GM23248 (cell line): Measurements from ENCODE around the gene UBN1. TPM values are rescaled to one million over a fixed set of nuclear protein-coding genes. Genes with fewer than 3 reads are reported as not detected.

Experiments used
- DNase-seq: peaks from one replicate; pipeline ENCODE4 v3.0.0-alpha.2; 2015
- H2AFZ ChIP-seq: fragments of 200-600 bp; sonication (generic); 2 replicates; pipeline ENCODE4 v1.6.1; 2016; ENCODE audit warnings: antibody characterized with exemption
- H3F3A ChIP-seq: fragments of 200-600 bp; sonication (generic); 2 replicates; pipeline ENCODE4 v1.6.1; 2016; ENCODE audit warnings: mild to moderate bottlenecking, antibody characterized with exemption, mixed run types; ENCODE audit not compliant: insufficient read depth
- H3K27ac ChIP-seq: fragments of 200-600 bp; sonication (generic); 2 replicates; pipeline ENCODE4 v1.5.1; 2016; ENCODE audit warnings: mild to moderate bottlenecking
- H3K27me3 ChIP-seq: fragments of 200-600 bp; sonication (generic); replicated peaks from 2 replicates; pipeline ENCODE4 v1.6.1; 2016; ENCODE audit warnings: mild to moderate bottlenecking; ENCODE audit not compliant: insufficient read depth
- H3K36me3 ChIP-seq: fragments of 200-600 bp; sonication (generic); 2 replicates; pipeline ENCODE4 v1.6.1; 2016; ENCODE audit warnings: low read depth, mild to moderate bottlenecking
- H3K4me1 ChIP-seq: fragments of 200-600 bp; sonication (generic); 2 replicates; pipeline ENCODE4 v1.6.1; 2016; ENCODE audit warnings: mild to moderate bottlenecking; ENCODE audit not compliant: insufficient read depth
- H3K4me2 ChIP-seq: fragments of 200-600 bp; sonication (generic); one replicate; pipeline ENCODE4 v1.6.1; 2016; ENCODE audit warnings: mild to moderate bottlenecking; ENCODE audit not compliant: unreplicated experiment
- H3K4me3 ChIP-seq: fragments of 200-600 bp; sonication (generic); 2 replicates; pipeline ENCODE4 v1.5.1; 2016; ENCODE audit warnings: mild to moderate bottlenecking
- H3K79me2 ChIP-seq: fragments of 200-600 bp; sonication (generic); 2 replicates; pipeline ENCODE4 v1.6.1; 2016; ENCODE audit warnings: mild to moderate bottlenecking; ENCODE audit not compliant: insufficient read depth
- H3K9ac ChIP-seq: fragments of 200-600 bp; sonication (generic); 2 replicates; pipeline ENCODE4 v1.6.1; 2016; ENCODE audit warnings: mild to moderate bottlenecking
- H3K9me2 ChIP-seq: fragments of 200-600 bp; sonication (generic); 2 replicates; pipeline ENCODE4 v1.6.1; 2016; ENCODE audit warnings: mixed run types, mild to moderate bottlenecking, moderate library complexity; ENCODE audit not compliant: insufficient read depth
- H3K9me3 ChIP-seq: fragments of 200-600 bp; sonication (generic); one replicate; pipeline ENCODE4 v1.6.1; 2017; ENCODE audit warnings: low read depth
- H4K20me1 ChIP-seq: fragments of 200-600 bp; sonication (generic); 2 replicates; pipeline ENCODE4 v1.6.0; 2016; ENCODE audit not compliant: insufficient read depth
- EZH2 ChIP-seq: fragments of 200-600 bp; sonication (generic); IDR thresholded peaks from 2 replicates; pipeline ENCODE4 v1.6.1; 2018; ENCODE audit warnings: antibody characterized with exemption, mild to moderate bottlenecking; ENCODE audit not compliant: insufficient read depth, poor library complexity, severe bottlenecking
- EZH2phosphoT487 ChIP-seq: fragments of 200-600 bp; sonication (generic); IDR thresholded peaks from 2 replicates; pipeline ENCODE4 v1.6.1; 2018; ENCODE audit warnings: antibody characterized with exemption, moderate library complexity, mild to moderate bottlenecking, low read depth; ENCODE audit not compliant: insufficient read depth
- WGBS, 2 experiments: methylation state at CpG; one replicate each; pipeline ENCODE4 v1.1.6; 2015 to 2017; ENCODE audit warnings: low lambda C conversion rate in 2 of 2, low coverage in 1 of 2; ENCODE audit errors: missing lambda C conversion rate in 2 of 2; 5-methylcytosine and 5-hydroxymethylcytosine counted together
- in situ Hi-C: fragments of 300-500 bp; cut with MboI; formaldehyde crosslinking; loops from 2 replicates; pipeline ENCODE4 v1.15.0; 2020
- polyA plus RNA-seq: library from polyadenylated mRNA; unstranded; fragments of >200 nt; fragmentation: Nextera tagmentation; extraction: Ambion mirVana; gene quantifications from 2 replicates; pipeline ENCODE4 v1.2.1, GENCODE V29; 2016
- total RNA-seq: library from RNA; depleted of rRNA; stranded (reverse); fragments of >200 nt; shearing (Covaris generic); gene quantifications from 2 replicates; pipeline ENCODE4 v1.2.3, GENCODE V29; 2014

UBN1 gene
- total and polyA plus RNA-seq, 2 experiments from 2014 or later: 9.9 to 16.4 TPM

DNA sequence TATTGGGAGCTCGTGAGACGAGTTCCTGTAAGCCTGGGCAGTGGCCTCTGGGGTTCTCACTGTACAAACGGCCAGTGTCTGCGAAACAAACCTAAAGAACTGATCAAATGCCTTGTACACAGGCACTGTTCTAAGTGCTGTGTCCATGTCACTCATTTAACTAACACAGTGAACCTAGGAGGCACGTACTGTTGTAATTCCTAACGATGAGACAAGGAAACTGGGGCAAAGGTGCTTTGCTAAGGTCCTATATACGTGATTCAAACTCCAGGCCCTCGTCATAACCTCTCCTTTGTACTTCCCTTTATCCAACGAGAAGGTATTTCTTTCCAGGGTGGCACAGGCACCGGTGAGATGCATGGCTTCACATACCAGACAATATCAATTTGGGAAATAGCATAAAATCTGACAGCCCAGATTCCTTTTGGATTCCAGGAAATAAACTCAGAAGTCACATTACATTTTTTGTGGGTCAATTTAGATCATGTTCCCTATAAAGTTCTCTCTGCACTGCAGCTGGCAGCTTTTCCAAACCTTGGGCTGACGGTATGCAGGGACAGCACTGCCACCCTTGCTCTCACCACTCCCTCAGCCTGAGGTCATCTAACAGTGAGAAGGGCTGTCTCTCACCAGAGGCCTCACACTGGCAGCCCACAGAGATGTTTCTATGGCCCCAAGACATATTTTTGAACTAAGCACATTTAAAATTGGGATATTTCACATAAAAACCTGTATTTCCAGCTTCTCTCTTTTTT is 18.5 kb upstream of the UBN1 start:
- H2AFZ ChIP-seq: no peak overlapping the region
- H3K9ac ChIP-seq: no peak overlapping the region
- no peak for DNase-seq
- no peak overlapping the region for H3K4me2 ChIP-seq
- H3F3A ChIP-seq: no peaks in the 10 kb centered on the region
- H4K20me1 ChIP-seq: no peaks in the 10 kb centered on the region
- no peaks in the 10 kb centered on the region for H3K9me2 ChIP-seq
- in situ Hi-C loops: no loop called here
- no peaks in the 10 kb centered on the region for H3K9me3 ChIP-seq
- peaks cover 50% of the 10 kb centered on the region for H3K36me3 ChIP-seq
- H3K4me1 ChIP-seq: no peaks in the 10 kb centered on the region
- TF ChIP-seq EZH2 (no peak), EZH2phosphoT487 (no peak)
- 91 to 92% methylated on average over 11 of the region's 11 CpGs for WGBS, 2 experiments
- no peak overlapping the region for H3K4me3 ChIP-seq
- no peak overlapping the region for H3K27ac ChIP-seq
- H3K79me2 ChIP-seq: peaks cover 35% of the 10 kb centered on the region
- no peaks in the 10 kb centered on the region for H3K27me3 ChIP-seq

DNA sequence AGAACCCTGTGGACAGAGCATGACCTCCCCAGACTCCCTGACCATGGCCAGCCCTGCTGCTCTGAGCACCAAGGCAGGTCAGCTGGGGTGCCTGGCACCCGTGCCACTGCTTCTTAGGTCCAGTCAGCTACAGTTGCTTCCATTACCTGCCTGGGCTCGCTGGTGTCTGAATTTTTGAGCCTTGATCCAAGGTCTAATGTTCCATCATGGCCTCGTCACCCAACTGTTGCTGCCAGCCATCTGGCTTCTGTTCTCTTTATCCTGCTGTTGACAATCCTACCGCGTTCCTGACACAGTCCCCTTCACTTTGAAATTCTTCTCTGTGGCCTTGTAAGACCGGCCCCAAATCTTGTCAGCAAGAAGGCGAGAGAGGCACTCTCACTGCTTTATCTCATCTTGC is 16.9 kb upstream of the UBN1 start:
- no peaks in the 10 kb centered on the region for H4K20me1 ChIP-seq
- H3K9ac ChIP-seq: no peak overlapping the region
- no peaks in the 10 kb centered on the region for H3K27me3 ChIP-seq
- H3K4me2 ChIP-seq: no peak overlapping the region
- H3K4me1 ChIP-seq: no peaks in the 10 kb centered on the region
- no peaks in the 10 kb centered on the region for H3K9me3 ChIP-seq
- no peak for DNase-seq
- H3K79me2 ChIP-seq: peaks cover 52% of the 10 kb centered on the region
- 94 to 96% methylated on average over 7 of the region's 7 CpGs for WGBS, 2 experiments
- H3K9me2 ChIP-seq: no peaks in the 10 kb centered on the region
- H3K4me3 ChIP-seq: no peak overlapping the region
- no peak overlapping the region for H2AFZ ChIP-seq
- TF ChIP-seq EZH2: no peak
- TF ChIP-seq EZH2phosphoT487: no peak
- peaks cover 46% of the 10 kb centered on the region for H3K36me3 ChIP-seq
- no peak overlapping the region for H3K27ac ChIP-seq
- in situ Hi-C loops: no loop called here
- H3F3A ChIP-seq: no peaks in the 10 kb centered on the region

DNA sequence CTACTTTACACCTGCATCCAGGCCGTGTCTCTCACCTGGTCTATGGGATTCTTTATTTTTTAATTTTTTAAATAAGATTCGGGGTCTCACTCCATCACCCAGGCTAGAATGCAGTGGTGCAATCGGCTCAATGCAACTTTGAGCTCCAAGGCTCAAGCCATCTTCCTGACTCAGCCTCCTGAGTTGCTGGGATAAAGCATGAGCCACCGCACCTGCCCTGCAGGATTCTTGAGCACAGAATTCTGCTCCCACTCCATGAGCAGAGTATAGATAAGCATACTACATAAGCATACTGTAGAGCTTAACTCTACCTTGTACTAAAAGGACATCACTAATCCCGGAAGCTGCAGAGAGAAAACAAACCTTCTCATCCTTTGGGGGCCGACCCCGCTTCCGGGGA is 15.7 kb upstream of the UBN1 start:
- H2AFZ ChIP-seq: no peak overlapping the region
- no peaks in the 10 kb centered on the region for H3K4me1 ChIP-seq
- no peaks in the 10 kb centered on the region for H3F3A ChIP-seq
- TF ChIP-seq EZH2phosphoT487: no peak
- no peak for TF ChIP-seq EZH2
- H3K9me3 ChIP-seq: no peaks in the 10 kb centered on the region
- H3K4me2 ChIP-seq: no peak overlapping the region
- H3K4me3 ChIP-seq: no peak overlapping the region
- no peaks in the 10 kb centered on the region for H3K9me2 ChIP-seq
- H3K79me2 ChIP-seq: peaks cover 64% of the 10 kb centered on the region
- no peak for DNase-seq
- peaks cover 49% of the 10 kb centered on the region for H3K36me3 ChIP-seq
- H4K20me1 ChIP-seq: no peaks in the 10 kb centered on the region
- in situ Hi-C loops: no loop called here
- no peaks in the 10 kb centered on the region for H3K27me3 ChIP-seq
- no peak overlapping the region for H3K27ac ChIP-seq
- WGBS, 2 experiments: 96 to 100% methylated on average over 8 of the region's 8 CpGs
- H3K9ac ChIP-seq: no peak overlapping the region

DNA sequence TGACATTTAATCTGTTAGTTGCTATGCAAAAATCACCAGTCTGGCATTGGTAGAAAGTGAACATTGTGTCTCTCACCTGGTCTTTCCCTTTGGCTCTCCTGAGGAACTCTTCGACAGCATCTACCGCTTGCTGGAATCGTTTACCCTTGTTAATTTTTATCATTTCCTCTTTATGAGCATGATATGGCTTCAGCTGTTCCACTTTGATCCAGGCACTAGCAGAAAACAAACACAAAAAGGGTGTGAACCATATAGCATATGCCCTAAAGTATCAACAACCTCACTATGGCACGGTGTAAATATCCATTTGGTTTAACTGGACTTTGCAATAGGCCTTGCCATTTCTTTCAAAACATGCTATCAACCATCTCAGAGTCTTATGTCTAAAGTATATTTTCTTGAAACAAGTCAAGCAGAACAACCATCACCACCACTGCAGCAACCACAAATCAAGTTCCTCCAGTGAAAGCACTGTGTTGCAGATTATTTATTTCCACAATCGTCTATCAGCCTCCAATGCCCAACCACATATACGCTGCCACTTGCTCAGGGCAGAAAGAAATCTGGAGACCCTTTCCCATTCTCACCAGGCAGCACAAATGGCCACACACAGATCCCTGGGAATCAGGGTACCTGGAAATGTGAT is 14.5 kb upstream of the UBN1 start:
- Histone ChIP-seq H3F3A (no peaks in the 10 kb centered on the region), H3K27me3 (no peaks in the 10 kb centered on the region), H3K27ac (no peak overlapping the region), H3K9ac (no peak overlapping the region), H3K4me2 (no peak overlapping the region), H3K36me3 (peaks cover 55% of the 10 kb centered on the region), H3K9me2 (no peaks in the 10 kb centered on the region), H3K4me1 (no peaks in the 10 kb centered on the region), H3K79me2 (peaks cover 68% of the 10 kb centered on the region), H4K20me1 (no peaks in the 10 kb centered on the region), H3K9me3 (no peaks in the 10 kb centered on the region), H2AFZ (no peak overlapping the region), H3K4me3 (no peak overlapping the region)
- TF ChIP-seq EZH2 (no peak), EZH2phosphoT487 (no peak)
- no peak for DNase-seq
- 91 to 93% methylated on average over 6 of the region's 6 CpGs for WGBS, 2 experiments
- in situ Hi-C loops: no loop called here
